GM10266 (cell line): ENCODE measurements around the gene PRRT4.

ENCODE experiments used
- DNase-seq: peaks from one replicate; pipeline ENCODE4 v3.0.0; 2012; ENCODE audit errors: extremely low spot score
- TF ChIP-seq, protein P1 (sequence below): IDR thresholded peaks from 2 replicates; pipeline ENCODE4 v1.5.1; 2012; ENCODE audit warnings: mild to moderate bottlenecking, low read depth; ENCODE audit not compliant: control insufficient read depth, insufficient read depth; ENCODE audit errors: missing control alignments

PRRT4 gene

DNA sequence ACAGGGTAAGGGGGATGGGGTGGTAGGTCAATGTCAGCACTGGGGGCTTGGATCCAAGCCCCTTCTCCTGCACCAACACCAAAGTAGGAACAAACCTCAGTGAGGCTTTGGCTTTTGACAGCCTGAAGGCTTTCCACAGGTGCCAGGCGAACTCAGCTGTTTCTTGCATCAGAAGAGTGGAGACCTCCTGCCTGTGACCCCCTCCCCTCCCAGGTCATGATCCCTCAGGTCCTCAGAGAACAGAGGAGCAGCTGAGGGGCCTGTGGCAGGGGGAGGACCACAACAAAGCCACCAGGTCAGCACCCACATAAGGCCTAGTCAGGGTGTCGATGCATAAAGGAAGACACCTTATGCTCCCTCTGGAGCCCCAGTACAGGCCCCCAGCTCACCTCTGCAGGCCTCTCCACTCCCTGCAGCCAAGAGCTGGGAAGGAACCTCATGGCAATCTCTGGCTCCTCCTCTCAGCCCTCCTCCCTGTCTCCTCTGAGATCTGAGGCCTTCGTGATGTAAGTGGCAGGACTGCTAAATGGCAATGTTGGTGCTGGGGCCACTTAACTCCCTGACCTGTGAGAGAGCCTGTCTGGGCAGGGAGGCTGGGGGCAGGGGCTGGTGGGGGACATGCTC is 19.1 kb upstream of the PRRT4 start:
- no peak for DNase-seq
- TF ChIP-seq, protein P1, sequence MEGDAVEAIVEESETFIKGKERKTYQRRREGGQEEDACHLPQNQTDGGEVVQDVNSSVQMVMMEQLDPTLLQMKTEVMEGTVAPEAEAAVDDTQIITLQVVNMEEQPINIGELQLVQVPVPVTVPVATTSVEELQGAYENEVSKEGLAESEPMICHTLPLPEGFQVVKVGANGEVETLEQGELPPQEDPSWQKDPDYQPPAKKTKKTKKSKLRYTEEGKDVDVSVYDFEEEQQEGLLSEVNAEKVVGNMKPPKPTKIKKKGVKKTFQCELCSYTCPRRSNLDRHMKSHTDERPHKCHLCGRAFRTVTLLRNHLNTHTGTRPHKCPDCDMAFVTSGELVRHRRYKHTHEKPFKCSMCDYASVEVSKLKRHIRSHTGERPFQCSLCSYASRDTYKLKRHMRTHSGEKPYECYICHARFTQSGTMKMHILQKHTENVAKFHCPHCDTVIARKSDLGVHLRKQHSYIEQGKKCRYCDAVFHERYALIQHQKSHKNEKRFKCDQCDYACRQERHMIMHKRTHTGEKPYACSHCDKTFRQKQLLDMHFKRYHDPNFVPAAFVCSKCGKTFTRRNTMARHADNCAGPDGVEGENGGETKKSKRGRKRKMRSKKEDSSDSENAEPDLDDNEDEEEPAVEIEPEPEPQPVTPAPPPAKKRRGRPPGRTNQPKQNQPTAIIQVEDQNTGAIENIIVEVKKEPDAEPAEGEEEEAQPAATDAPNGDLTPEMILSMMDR: no peak

DNA sequence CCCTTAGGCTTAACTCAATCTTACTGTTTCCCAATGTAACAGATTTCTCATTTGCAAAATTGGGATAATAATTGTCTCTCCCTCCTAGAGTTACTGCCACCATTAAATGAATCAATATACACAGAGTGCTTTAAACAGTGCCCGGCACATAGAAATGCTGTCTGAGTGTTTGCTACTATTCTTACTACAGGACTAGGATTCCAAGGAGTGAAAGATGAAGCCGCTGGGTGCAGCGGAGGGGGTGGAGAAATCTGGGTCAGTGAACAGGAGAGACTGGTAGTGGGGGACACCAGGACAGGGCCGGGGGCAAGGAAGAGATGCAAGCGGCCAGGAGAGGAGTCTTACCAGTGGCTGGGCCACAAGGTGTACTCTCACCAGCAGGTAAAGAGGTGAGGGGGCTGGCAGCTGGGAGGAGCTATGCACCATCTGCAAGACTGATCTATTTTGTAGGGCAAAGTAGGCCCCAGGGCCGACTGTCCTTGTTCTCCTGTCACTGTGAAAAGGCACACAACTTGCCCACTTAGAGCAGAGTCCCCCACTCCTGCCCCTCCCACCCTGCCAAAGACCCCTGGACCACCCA is 18.5 kb upstream of the PRRT4 start:
- no peak for DNase-seq
- TF ChIP-seq, protein P1: no peak

DNA sequence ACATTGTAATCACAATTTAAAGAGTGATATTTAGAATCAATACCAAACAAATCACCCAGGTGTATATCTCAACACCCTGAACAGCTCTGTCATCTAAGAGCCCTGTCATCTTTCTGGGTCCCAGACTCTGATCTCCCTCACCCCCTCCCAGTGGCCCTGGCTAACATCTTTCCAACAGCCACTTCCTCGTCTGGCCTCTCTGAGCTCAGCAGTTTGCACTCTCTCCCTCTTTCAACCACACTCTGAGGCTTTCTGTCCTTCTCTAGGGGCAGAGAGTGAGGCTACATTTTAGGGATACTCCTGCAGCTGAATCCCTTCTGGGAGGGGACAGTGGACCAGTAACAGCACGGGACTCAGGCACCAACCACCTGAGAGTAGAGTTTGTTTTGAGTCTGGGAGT is 17.1 kb upstream of the PRRT4 start:
- DNase-seq: no peak
- TF ChIP-seq, protein P1: no peak

DNA sequence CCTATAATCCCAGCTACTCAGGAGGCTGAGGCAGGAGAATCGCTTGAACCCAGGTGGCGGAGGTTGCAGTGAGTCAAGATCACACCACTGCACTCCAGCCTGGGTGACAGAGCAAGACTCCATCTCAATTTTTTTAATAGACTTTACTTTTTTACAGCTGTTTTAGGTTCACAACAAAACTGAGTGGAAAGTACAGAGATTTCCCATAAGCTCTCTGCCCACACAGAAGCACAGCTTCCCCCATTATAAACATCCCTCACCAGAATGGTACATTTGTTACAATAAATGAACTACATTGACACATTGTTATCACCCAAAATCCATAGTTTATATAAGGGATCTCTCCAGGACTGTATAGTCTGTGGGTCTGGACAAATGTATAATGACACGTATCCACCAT is 14.6 kb upstream of the PRRT4 start:
- TF ChIP-seq, protein P1: no peak
- no peak for DNase-seq

DNA sequence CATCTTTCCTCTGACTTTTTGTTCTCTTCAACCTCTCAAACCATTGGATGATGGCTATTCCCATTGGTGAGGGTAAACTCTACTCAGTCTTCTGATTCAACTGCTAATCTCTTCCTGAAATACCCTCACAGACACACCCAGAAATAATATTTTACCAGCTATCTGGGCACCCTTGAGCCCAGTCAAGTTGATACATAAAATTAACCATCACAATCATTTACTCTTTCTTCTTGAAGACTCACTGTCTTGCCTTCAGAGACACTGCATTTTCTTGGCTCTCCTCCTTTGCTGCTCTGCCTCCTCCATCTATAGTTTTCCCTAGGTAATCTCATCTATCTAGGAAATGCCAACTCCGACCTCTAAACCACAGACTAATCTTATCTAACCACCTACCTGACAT is 12.6 kb upstream of the PRRT4 start:
- DNase-seq: no peak
- TF ChIP-seq, protein P1: no peak

DNA sequence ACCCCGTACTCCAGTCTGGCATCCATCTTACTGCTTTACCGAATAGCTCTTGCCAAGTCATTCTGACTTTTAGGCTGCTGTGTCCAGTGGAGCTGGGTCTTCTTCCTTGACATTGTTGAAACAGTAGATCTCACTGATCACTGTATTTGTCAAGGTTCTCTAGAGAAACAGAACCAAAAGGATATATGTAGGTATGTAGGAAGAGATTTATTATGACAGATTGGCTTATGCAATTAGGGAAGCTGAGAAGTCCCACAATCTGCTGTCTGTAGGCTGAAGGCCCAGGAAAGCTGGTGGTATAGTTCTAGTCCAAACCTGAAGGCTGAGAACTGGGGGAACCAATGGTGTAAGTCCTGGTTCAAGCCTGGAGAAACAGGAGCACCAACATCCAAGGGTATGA is 12.1 kb upstream of the PRRT4 start:
- no peak for DNase-seq

DNA sequence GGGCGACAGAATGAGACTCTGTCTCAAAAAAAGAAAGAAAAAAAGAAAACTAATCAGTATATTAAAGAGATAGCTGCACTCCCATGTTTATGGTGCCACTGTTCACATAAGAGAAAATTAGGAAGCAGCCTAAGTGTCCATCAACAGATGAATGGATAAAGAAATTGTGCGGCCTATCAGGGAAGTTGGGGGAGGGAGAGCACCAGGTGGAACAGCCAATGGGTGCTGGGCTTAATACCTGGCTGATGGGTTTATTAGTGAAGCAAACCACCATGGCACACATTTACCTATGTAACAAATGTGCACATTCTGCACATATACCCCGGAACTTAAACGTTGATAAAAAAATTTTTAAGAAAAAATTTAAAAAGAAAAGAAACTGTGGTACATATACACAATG is 9.0 kb upstream of the PRRT4 start:
- no peak for DNase-seq
- TF ChIP-seq, protein P1: no peak

More for the DNA sequence above, 12.1 kb upstream of the PRRT4 start:
- TF ChIP-seq, protein P1: no peak
